HG03442 (cell line): ENCODE data around the gene EVC2.

Source experiments
- ATAC-seq: cut with Tn5 transposase; IDR thresholded peaks from one replicate; pipeline ENCODE4 v1.9.1; 2021; ENCODE audit warnings: mild to moderate bottlenecking, moderate library complexity; ENCODE audit not compliant: unreplicated experiment

Gene EVC2

DNA sequence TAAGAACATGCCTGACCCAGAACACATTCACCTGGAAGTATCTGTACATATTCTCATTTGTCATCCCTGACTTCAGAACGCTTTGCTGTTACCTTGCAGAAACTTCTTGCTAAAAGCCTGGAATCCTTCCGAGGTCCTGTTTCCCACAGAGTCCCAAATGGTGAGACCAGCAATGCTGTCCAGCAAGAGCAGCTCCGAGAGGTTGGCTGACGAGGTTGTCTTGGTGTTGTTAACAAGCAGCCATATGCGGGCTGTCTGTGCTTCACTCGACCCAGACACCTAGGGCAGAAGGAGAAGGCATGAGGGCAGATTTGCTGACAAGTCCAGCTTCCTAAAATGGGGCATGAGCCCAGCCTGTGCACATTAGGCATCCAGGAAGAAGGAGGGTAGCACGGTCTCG lies 19.3 kb downstream of the EVC2 start:
- ATAC-seq, result no peak

DNA sequence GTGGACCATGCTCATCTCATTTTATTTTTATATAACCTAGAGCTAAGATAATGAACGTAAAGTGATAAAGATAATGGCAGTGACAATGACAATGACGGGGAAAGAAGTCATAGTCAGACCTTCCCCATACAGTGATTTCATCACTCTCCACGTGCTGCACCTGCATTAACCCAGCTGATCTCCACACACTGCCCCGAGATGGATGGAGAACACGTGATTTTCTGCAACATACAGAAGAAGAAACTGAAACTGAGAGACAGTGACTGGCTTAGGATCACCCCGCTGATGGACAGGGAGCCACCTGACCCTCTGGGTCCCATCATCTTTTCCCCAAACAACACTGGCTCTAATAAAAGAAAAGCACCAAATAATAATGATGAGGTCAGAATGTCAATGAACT lies 22.0 kb downstream of the EVC2 start:
- ATAC-seq, result no peak

DNA sequence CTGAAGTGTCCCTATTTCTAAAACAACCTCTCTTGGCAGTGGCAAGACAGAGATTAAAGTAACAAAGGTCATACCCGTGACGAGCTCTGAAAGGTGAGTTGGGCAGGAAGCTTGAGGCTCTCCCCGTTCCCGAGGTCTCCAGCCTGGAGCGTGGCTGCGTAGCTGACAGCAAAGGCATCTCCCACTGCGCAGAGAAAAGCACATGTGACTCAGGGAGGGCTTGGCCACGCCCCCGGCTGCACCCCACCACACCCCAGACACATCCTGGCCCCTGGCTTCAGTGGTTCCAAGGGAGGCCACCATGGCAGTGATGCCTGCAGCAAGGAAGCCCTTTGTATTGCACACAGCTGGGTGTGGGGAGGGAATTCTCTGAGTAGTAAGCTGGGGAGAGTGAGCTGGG lies 23.1 kb downstream of the EVC2 start:
- no peak for ATAC-seq

DNA sequence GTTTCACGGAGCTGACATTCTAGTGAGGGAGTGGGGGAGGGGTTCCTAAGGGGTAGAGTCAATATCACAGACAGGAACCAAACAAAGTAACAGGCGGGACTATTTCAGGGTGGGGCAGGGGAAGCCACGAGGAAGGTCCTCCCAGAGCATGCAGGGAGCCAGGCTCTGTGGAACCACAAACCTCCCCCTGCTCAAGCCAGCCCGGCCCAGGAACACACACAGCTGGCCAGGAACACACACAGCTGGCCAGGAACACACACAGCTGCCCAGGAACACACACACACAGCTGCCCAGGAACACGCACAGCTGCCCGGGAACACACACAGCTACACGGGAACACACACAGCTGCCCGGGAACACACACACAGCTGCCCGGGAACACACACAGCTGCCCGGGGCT lies 24.8 kb downstream of the EVC2 start:
- no peak for ATAC-seq

DNA sequence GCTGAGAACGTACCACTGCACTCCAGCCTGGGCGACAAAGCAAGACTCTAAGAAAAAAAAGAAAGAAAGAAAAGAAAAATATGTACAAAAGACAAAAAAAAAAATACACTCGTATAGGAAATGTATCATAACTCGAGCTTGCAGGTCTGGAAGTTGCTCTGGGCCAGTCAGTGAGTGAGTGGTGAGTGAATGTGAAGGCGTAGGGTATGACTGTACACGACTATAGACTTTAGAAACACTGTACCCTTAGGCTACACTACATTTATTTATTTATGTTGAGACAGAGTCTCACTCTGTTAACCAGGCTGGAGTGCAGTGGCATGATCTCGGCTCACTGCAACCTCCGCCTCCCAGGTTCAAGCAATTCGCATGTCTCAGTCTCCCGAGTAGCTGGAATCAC lies 29.4 kb downstream of the EVC2 start:
- ATAC-seq, result no peak

DNA sequence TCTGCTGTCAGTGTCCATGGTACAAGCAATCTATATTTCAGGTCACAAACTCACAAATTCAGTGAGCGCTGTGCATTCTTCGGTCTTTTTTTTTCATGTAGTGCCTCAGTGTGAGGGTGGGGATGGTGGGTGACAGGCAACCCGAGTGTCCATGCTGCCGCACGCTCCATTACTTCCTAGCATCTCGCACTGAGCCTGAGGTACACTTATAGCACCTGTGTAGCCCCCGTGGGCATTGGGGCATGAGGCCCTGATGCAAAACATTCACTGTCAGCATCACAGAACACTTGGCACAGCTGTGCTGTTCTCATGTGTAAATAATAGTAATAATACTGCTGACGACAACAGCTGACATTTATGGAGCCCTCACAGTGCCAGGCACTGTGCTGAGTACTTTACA lies 31.6 kb downstream of the EVC2 start:
- ATAC-seq, result no peak

DNA sequence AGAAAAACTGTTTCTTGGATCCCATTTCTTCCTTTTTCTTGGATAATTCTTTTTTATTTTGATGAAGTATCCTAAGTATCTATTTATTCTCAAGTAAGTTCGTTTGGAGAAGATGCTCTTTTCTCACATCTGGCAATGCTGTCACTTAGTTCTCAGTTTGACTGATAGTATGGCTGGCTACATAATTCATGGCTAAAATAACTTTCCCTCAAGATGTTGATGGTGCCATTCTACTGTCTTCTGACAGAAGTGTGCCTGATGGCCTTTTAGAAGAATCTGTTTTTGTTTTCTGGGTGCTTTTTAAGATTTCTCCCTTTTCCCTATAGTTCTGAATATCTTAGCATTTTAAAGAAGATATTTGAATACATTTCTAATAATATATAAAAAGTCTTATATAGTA lies 41.6 kb downstream of the EVC2 start:
- no peak for ATAC-seq

DNA sequence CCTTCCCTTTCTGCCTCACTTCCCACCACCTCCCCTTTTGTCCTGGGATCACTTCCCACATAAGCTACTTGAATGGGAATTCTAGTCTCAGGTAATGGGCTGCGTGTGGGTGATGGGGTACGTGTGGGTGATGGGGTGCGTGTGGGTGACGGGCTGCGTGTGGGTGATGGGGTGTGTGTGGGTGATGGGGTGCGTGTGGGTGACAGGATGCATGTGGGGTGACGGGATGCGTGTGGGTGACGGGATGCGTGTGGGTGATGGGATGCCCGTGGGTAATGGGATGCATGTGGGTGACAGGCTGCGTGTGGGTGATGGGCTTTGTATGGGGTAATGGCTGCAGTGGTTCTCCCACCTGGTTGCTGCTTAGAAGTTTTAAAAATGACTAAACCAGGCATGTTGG lies 43.6 kb downstream of the EVC2 start:
- no peak for ATAC-seq

DNA sequence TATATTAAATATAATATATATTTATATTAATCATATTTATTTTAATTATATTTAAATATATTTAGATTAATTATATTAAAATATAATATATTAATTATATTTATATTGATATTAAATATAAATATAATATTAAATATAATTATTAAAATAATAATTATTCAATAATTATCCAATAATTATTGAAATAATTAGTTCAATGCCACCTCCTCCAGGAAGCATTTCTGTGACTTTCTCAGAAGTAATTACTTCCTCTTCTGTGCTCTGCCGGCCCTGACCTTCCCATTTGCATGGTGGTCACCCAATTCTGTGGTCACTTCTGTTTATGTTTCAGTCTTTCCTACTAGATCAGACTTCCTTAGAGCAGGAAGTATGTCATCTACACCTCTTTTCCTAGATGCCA lies 45.8 kb downstream of the EVC2 start:
- no peak for ATAC-seq

DNA sequence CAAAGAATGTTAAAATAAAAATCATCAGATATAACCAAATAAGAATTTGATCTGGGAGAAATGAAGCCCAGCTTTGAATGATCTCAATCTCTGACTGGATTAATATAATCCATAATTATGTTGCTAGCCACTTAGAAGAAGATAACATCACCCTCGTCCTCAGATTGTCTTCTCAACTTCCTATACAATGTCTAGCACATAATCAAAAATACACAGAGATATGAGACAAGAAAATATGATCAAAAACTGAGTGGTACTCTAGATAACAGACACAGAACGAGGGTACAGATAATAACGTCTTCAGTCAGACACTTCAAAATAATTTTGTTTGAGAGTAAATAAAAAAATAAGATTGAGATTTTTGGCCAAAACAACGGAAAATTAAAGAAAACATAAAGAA lies 47.1 kb downstream of the EVC2 start:
- no peak for ATAC-seq

DNA sequence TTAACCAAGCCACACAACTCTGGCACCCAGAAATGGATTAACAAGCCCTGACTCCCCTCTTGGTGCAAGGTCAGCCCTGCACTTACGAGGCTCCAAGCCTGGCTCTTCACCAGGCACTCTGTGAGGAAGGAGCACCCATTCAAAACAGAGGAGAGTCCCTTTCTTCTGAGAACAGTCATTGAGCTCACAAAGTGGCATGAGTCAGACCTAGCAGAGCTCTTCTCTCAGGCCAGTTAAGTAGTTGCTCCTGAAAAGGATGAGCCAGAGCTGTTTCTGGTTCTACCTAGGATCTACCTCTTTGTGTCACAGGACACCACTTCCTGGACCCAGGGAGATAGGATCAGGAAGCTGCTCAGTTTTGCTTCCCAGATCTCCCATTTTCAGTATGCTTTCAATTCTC lies 48.2 kb downstream of the EVC2 start:
- no peak for ATAC-seq

DNA sequence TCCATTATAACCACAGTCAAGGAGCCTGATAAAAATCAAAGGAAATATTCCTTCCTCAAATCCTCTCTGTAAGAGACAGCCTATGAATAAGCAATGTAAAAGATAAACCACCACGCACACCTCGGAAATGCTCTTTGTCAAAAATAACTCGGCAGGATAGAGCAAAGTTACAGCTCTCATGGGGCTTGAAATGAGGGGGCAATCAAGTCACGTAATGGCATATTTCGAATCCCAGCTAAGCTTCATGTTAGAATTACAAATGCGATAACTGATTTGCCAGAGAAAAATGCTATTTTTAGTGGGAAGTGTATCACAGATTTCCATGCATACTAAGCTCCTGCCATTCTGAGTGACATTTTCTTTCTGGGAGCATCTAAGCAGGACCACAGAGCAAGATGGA lies 49.4 kb downstream of the EVC2 start:
- ATAC-seq, result no peak

DNA sequence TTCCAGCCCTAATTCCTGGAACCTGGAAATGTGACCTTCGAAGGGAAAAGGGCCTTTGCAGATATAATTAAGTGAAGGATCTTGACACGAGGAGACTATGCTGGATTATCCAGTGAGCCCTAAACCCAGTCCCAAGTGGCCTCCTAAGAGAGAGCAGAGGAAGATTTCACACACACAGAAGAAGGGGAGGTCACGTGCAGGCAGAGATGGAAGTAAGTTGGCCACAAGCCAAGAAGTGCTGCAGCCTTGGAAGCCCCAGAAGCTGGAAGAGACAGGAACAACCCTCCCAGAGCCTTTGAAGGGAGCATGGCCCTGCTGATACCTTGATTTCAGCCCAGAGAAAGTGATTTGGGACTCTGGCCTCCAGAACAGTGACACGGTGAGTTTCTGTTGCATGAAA lies 51.9 kb downstream of the EVC2 start:
- no peak for ATAC-seq

DNA sequence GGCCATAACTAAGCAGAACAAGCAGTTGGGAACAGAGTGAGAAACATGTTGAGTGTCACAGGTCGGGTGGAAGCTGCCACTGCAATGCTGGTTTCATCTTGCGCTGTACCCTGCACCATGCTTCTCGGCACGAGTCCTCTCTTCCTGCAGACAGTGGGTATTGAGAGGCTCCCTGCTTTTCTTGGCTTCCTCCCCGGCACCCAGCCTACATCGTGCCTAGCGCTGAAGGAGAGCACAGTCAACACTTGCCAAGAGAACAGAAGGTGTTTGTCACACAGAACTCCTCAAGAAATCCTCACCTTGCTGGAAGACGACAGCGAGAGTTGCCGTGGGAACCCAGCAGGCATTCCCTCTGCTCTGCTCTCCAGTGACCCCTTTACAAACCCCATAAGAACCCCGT lies 53.6 kb downstream of the EVC2 start:
- ATAC-seq, result no peak

DNA sequence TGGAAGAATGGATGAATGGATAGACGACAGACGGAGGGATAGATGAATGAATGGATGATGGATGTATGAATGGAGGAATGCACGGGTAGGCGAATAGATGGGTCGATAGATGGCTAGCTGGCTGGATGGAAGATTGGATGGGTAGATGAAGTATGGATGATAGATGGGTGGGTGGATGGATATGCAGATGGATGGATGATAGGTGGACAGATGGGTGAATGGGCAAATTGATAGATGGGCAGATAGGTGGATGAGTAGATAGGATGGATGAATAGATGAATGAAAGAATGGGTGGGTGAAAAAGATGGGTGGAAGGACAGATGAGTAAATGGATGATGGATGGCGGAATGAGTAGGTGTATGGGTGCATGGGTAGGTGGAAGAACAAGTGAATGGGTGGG lies 57.3 kb downstream of the EVC2 start:
- ATAC-seq, result no peak

DNA sequence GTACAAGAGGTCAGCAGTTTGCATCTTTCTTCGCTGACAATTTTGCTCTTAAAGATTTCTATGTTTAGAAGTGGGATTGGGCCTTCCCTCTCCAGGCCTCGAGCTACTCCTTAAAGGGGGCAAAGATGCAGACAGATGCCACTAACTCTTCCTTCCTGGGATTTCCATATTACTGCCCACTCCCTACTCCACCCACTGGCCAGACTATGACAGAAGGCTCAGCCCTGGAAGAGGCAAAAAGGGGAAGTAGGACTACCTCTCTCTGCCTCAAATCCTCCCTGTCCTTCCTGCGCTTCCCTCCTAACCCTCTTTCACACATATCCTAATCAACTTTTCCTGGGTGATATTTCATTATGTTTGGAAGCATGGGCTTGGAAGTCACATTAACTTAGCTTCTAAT lies 58.3 kb downstream of the EVC2 start:
- ATAC-seq, result no peak

DNA sequence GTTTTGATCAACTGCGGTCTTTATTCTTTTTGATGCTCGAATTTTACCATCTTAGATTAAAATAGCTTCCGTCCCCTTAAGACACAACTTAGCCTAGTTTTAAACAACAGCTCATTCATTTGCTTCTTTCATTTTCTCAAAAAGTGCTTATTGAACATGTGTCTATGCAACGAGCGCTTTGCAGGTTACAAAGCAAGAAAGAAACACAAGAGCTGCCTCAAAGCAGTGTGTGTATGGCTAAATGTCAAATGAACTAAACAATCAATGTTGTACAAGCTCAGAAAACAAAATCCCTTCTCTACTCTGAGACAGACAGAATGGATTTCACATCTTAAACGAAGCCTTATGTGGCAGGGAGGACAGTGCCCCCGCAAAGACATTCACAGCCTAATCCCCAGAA lies 61.0 kb downstream of the EVC2 start:
- no peak for ATAC-seq

DNA sequence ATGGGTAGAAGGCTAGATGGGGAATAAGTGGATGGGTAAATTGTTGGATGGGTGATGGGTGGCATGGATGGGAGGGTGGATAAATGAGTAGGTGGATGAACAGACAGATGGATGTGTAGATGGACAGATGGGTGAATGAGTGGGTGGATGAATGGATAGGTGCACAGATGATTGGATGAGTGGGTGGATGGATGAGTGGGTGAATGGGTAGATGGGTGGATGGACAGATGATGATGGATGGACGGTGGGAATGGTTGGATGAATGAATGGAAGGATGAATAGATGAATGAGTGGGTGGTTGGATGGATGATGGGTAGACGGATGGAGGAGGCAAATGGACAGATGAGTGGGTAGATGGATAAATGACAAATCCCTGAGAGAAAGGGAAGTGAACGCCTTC lies 68.3 kb downstream of the EVC2 start:
- no peak for ATAC-seq

DNA sequence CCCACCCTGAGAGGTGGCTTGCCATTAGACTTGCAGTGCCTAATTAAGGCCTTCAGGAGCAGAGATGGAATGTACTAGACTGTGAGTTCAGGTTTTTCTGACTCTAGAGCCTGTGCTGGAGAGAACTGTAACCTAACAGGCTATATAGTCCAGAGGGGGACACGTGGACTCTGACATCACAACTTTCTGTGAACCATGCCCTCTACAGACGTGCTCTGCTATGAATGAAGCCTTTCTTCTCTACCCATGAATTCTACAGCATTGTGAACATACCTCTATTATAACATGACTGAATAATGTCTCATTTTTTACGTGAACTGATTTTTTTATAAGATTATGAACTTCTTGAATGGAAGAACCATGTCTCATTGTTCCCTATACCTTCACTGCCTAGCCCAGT lies 68.8 kb downstream of the EVC2 start:
- no peak for ATAC-seq

DNA sequence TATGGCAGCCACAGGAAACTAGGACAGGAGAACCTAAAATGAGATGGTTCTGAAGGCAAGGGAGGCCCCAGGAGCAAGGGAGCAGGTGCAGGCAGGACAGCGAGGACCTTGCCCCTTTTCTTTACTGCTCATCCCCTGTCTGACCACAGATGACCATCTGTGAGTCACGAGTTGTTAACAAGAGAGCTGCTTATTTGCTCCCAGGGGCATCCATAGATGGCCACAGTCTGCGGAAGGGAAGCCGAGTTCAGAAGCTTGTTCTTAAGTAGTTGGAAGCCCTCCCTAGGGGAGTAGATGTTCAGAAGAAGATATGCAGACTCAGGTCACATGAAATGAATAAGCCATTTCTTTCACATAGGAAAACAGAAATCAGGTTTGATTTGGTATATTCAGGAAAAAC lies 69.4 kb downstream of the EVC2 start:
- ATAC-seq, result no peak

DNA sequence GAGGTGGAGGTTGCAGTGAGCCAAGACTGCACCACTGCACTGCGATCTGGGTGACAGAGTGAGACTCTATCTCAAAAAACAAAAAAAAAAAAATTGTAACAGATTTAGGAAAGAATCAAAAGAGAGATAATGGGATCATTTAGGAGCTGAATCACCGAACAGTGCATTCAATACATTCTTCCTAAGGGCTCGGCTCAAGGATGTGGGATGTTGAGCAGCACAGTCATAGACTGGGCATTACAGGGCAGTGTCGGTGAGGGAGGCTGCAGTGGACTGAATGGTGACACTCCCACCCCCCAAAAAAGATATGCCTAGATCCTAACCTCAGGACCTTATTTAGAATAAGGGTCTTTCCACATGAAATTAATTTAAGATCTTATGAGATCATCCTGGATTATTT lies 70.0 kb downstream of the EVC2 start:
- no peak for ATAC-seq

DNA sequence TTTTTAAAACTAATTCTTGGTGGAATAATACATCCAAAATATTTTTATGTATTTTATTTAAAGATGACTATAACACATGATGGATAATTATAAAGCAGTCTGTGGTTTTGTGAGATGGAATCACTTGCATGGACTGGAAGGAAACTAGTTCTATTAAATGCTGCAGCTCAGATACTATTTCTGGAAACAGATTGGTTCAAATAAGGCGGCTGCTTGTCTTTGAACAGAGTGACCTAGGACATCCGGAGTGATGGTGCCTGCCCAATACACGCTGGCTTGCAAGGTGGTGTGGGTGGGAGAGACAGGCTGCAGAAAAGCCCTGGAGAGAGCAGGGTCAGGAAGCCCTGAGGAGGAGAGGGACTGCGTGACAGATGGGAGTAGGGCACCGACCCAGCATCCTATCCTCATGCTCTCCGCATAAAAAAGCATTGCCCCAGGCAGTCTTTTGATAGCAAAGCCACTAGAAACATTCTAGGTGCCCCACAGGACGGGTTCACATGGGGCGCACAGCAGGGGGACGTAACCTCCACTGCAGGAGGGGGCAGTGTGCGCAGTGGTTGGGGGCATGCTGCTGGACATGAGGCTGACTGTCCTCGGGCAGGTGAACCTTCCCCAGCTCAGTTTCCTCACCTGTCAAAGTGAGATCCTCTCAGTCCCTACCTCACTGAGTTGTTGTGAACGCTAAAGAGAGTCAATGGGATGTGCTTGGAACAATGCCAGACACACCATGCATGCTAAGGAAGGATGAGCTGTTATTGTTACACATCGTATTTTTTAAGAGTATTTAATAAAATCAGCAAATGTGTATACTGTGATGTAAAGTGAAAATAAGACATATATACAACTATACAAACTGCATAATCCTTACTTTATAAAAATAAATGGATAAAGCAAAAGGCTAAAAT lies 71.3 kb downstream of the EVC2 start:
- ATAC-seq, result no peak

DNA sequence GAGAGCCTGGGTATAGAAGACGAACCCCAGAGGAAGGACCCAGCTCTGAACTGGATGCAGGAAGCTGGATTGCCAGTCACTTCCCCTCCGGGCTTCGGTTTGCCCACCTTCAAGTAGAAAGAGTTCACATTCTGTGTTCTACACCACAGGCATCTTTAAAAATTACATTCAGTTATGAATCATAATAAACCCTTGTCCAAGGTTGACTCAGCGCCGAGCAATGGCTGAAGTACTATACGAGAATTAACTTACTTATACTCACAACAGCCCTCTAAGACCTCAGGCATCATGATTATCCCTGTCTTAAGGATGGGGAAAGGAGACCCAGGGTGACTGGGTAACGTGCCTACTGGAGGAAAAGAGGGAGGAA lies 72.5 kb downstream of the EVC2 start:
- ATAC-seq, result no peak
